Pancreas (tissue), 10 donors: Measurements from ENCODE around the gene LTBR. TPM values are rescaled to one million over a fixed set of nuclear protein-coding genes. Genes with fewer than 3 reads are reported as not detected.

Experiments
- ATAC-seq, 4 donors: fragments of 200-7000 bp; cut with Tn5 transposase; one replicate each; pipeline versions ENCODE4 v1.8.0 to v1.9.1; 2020; ENCODE audit warnings: mild to moderate bottlenecking in 4 of 4, moderate library complexity in 4 of 4
- DNase-seq, 6 donors: peaks; one replicate each; pipeline ENCODE4 v3.0.0-alpha.2; 2020
- FAIRE-seq: peaks from 2 replicates; lab custom pipeline; 2012; peaks lifted over from hg19 to GRCh38; lab: Jason Lieb, UNC
- H3K27ac ChIP-seq, 4 donors: fragments of 200-600 bp; sonication (generic); 1 replicate in 3 of 4; 2 replicates in 1 of 4; pipeline versions ENCODE4 v1.5.0 to v1.8.0; 2020
- H3K27me3 ChIP-seq, 4 donors: fragments of 200-600 bp; one replicate each; pipeline ENCODE4 v1.8.0; 2021
- H3K36me3 ChIP-seq, 3 donors: fragments of 200-600 bp; sonication (generic) in 1 of 3; one replicate each; pipeline versions ENCODE4 v1.5.0 to v1.8.0; 2020 to 2021
- H3K4me1 ChIP-seq, 3 donors: fragments of 200-600 bp; one replicate each; pipeline ENCODE4 v1.8.0; 2021
- H3K4me3 ChIP-seq, 4 donors: fragments of 200-600 bp; sonication (generic) in 2 of 4; one replicate each; pipeline versions ENCODE4 v1.5.0 to v1.8.0; 2020 to 2021
- H3K9me3 ChIP-seq, 4 donors: fragments of 200-600 bp; one replicate each; pipeline ENCODE4 v1.8.0; 2021
- CTCF ChIP-seq, 4 donors: fragments of 200-600 bp; sonication (generic) in 3 of 4; IDR thresholded peaks; one replicate each; pipeline versions ENCODE4 v1.5.0 to v1.8.0; 2021; ENCODE audit warnings: antibody characterized with exemption in 4 of 4
- WGBS, 2 donors: extraction: QIAGEN DNeasy Blood & Tissue Kit; methylation state at CpG; one replicate each; pipeline ENCODE4 v1.1.7; 2013; 5-methylcytosine and 5-hydroxymethylcytosine counted together
- intact Hi-C, 3 donors: fragments of 100-400 bp; cut with DNase I; formaldehyde crosslinking; loops; one replicate each; pipeline versions ENCODE4 v1.11.1 to v1.14.2; 2022
- polyA plus RNA-seq, 2 donors: library from polyadenylated mRNA; stranded (reverse); fragments of 200-250 nt; gene quantifications; one replicate each; pipeline ENCODE4 v1.2.3, GENCODE V29; 2013
- total RNA-seq, 6 donors: library from RNA; stranded (reverse); fragmentation: NEBNext Ultra II Directional in 4 of 6; extraction: Animal tissue kit (Norgen Biotek cat#: 25700) in 4 of 6; gene quantifications; one replicate each; pipeline versions ENCODE4 v1.2.1 to v1.2.4, GENCODE V29; 2021 to 2023
- donor health status: healthy with polysubstance abuse.
- donor health status: DM: no; HTN: no; CAD: no; lungs with moderate emphysema.
- donor health status: DM: no; HTN: no; CAD: no.
- donor health status: control.
- donor health status: control.
- donor health status: Bipolar disorder and iron deficiency.
- donor health status: DM: yes; HTN: yes; CAD: no.
- donor health status: DM: no; HTN: no; CAD: no.
- donor health status: DM: no; HTN: no; CAD: no.
- donor health status: DM: yes; HTN: yes; CAD: no.

Gene LTBR
- total and polyA plus RNA-seq, 8 donors: 50.0 to 82.1 (median 71.6) TPM

- WGBS, 2 donors: 55 to 58% methylated on average over 15 of the region's 15 CpGs
- FAIRE-seq (no peak), DNase-seq (peak in 5 of 6 donors; percentile 73 to 85 (median 78)), ATAC-seq (peak; percentile 40 to 60 (median 46))
- intact Hi-C loops: no loop called here
- Histone ChIP-seq H3K27me3 (no peaks in the 10 kb centered on the region), H3K36me3 (no peaks in the 10 kb centered on the region), H3K27ac (peak within 1 kb of the TSS; percentile 81 to 87 (median 86)), H3K4me1 (peaks cover 20 to 30% (median 22%) of the 10 kb centered on the region in 3 donors), H3K9me3 (no peaks in the 10 kb centered on the region), H3K4me3 (peak within 1 kb of the TSS in 3 of 4 donors; percentile 27 to 40 (median 37))
- TF ChIP-seq CTCF (IDR thresholded peaks at IDR 0.05): no peak
Measured at GRCh38 chr12:6375269-6376078, 8.5 kb upstream of the LTBR start, which contains the start of gene SCNN1A. SCNN1A (minus strand) TSS chr12:6375563; CDS start chr12:6374783, 780 bp downstream.

GRCh38 chr12:6376079-6376869, 7.7 kb upstream of the LTBR start:
- Histone ChIP-seq H3K27ac (peak overlapping the region; percentile 81 to 87 (median 86)), H3K27me3 (no peaks in the 10 kb centered on the region), H3K36me3 (no peaks in the 10 kb centered on the region), H3K9me3 (no peaks in the 10 kb centered on the region), H3K4me1 (peaks cover 20 to 30% (median 22%) of the 10 kb centered on the region in 3 donors), H3K4me3 (peak overlapping the region in 1 of 4 donors; percentile 14)
- 46 to 56% methylated on average over 19 of the region's 19 CpGs for WGBS, 2 donors
- DNase-seq (peak in 3 of 6 donors; percentile 68 to 76 (median 72)), FAIRE-seq (no peak), ATAC-seq (peak; percentile 56 to 65 (median 60))
- intact Hi-C loops: no loop called here
- TF ChIP-seq CTCF (IDR thresholded peaks at IDR 0.05): no peak

- FAIRE-seq (no peak), DNase-seq (no peak), ATAC-seq (peak; percentile 0 to 3 (median 2))
- Histone ChIP-seq H3K27ac (peak overlapping the region; percentile 81 to 87 (median 86)), H3K4me3 (no peak overlapping the region), H3K27me3 (no peaks in the 10 kb centered on the region), H3K9me3 (no peaks in the 10 kb centered on the region), H3K36me3 (no peaks in the 10 kb centered on the region), H3K4me1 (peaks cover 20 to 29% (median 22%) of the 10 kb centered on the region in 3 donors)
- TF ChIP-seq CTCF (IDR thresholded peaks at IDR 0.05): no peak
- intact Hi-C loops: no loop called here
- 45 to 57% methylated on average over 10 of the region's 10 CpGs for WGBS, 2 donors
Measured at GRCh38 chr12:6376870-6377666, 6.9 kb upstream of the LTBR start.

- Histone ChIP-seq H3K4me1 (peaks cover 20 to 27% (median 22%) of the 10 kb centered on the region in 3 donors), H3K9me3 (no peaks in the 10 kb centered on the region), H3K4me3 (no peak overlapping the region), H3K36me3 (no peaks in the 10 kb centered on the region), H3K27ac (peak overlapping the region; percentile 81 to 87 (median 86)), H3K27me3 (no peaks in the 10 kb centered on the region)
- no peak for TF ChIP-seq CTCF (IDR thresholded peaks at IDR 0.05)
- WGBS, 2 donors: 14 to 17% methylated on average over 4 of the region's 4 CpGs
- peak; percentile 73 to 86 (median 80) for DNase-seq
- no peak for FAIRE-seq
- peak; percentile 57 to 79 (median 74) for ATAC-seq
- intact Hi-C loops: no loop called here
Measured at GRCh38 chr12:6377667-6377994, 6.3 kb upstream of the LTBR start.
